ENCODE measurements around the gene DENND5A.

GRCh38 chr11:9247863-9248262, 17.3 kb downstream of the DENND5A start:
- TF ChIP-seq, protein P1, sequence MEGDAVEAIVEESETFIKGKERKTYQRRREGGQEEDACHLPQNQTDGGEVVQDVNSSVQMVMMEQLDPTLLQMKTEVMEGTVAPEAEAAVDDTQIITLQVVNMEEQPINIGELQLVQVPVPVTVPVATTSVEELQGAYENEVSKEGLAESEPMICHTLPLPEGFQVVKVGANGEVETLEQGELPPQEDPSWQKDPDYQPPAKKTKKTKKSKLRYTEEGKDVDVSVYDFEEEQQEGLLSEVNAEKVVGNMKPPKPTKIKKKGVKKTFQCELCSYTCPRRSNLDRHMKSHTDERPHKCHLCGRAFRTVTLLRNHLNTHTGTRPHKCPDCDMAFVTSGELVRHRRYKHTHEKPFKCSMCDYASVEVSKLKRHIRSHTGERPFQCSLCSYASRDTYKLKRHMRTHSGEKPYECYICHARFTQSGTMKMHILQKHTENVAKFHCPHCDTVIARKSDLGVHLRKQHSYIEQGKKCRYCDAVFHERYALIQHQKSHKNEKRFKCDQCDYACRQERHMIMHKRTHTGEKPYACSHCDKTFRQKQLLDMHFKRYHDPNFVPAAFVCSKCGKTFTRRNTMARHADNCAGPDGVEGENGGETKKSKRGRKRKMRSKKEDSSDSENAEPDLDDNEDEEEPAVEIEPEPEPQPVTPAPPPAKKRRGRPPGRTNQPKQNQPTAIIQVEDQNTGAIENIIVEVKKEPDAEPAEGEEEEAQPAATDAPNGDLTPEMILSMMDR (IDR thresholded peaks at IDR 0.05), result no peak
- no peak for TF ChIP-seq POLR2A (IDR thresholded peaks at IDR 0.05)
